Measurements from ENCODE around the gene EXOC2. TPM values are rescaled to one million over a fixed set of nuclear protein-coding genes. Genes with fewer than 3 reads are reported as not detected.
A peak's percentile ranks its signal among the peaks of the same experiment; 100 is the strongest.
"Not testable (repeated sequence)": the region's sequence is repeated elsewhere in the genome, so short reads cannot be mapped to it uniquely, and the experiment has no call there.

The EXOC2 gene
- total RNA-seq, 1 experiment from 2014 or later, result 10.1 TPM

DNA sequence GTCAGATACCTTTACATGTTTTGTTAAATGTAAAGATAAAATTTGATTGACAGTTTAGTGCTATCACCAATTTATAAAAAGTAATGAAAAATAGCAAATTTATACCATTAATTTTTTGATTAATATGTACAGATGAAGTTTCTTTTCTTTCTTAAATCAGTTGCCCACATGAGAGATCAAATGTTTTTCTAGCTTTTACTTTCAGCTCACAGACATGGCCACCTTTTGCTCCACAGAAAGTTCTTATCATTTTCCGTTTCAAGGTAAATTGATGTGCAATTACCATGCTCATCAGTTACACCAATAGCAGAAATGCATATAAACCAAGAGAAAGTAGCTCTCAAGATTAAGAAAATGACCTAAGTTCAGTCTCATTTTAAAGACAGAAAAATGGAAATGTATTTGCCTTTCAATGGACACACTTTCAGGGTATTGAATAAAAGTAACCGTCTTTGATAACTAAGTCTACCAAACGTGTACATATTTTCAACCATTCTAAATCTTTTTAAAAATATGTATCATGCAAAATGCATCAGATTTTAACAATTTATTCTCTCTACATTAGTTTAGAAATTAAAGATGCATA, 16.6 kb upstream of the EXOC2 start:
- DNase-seq (ENCODE audit: low spot score), result no peak

DNA sequence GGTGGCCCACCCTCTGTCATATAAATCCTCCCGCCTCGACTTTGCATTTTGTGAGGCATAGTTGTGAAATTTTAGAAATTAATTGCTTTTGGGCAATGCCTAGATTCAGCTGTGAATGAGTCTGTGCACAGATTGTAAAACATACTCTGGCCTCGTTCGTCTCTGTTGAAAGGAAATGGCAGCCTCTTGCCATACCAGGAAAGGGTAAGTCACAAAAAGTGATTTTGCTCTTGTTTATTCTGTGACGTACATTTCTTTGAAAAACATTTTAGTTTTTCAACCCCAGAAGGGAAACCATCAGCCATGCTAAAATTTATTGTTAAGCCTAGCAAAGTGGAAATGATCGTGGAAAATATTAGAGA, 15.3 kb upstream of the EXOC2 start:
- DNase-seq (ENCODE audit: low spot score), result no peak

DNA sequence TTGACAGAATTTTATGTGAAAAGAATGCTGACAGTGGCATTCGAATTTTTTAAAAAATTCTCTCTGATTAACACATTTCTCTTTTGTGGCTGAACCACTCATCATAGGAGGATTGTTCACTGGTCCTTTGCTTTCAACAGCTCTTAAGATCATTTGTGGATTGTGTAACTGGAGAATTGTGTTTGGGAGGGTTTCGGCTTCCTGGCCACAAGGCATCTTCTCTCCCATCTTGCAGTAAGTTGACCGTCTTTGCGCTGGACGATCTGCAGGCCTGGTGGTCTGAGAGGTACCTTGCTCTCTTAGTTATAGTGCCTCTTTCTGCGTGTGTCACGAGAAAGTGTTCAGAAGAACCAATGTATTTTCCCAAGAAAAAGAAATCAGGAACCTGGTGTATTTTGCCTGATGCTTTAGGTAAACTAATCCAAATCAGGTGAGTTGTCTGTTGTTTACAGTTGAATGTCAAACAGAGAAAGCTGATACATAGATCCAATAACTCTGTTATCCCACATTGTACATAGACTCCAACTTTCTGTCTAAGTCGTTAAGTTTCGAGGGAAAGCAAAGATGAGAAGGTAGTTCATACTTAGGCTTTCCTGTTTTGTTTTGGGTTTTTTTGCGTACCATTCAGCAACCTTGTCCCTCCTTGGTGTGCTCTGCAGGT, 14.8 kb upstream of the EXOC2 start:
- no peak for DNase-seq (ENCODE audit: low spot score)

DNA sequence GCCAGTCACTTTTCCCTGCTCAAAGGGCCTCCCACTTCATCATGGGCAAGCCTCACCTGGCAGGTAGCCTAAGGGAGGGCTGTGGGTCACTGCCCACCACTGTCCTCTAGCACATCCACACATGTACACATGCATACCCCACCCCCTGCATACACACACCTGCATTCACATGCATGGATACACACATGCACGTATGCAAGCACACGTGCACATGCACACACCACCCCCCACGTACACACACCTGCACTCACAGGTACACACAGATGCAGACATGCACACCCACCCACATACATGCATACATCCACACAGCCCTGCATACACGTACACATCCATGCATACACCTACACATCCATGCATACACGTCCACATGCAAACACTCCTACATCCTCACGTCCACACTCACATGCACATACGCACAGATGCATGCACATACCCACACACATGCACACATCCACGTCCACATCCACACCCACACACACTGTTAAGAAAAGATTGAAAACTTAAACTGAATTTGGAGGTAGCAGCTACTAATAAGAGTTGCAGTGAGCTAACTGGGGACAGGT, 14.0 kb upstream of the EXOC2 start:
- no peak for DNase-seq (ENCODE audit: low spot score)

DNA sequence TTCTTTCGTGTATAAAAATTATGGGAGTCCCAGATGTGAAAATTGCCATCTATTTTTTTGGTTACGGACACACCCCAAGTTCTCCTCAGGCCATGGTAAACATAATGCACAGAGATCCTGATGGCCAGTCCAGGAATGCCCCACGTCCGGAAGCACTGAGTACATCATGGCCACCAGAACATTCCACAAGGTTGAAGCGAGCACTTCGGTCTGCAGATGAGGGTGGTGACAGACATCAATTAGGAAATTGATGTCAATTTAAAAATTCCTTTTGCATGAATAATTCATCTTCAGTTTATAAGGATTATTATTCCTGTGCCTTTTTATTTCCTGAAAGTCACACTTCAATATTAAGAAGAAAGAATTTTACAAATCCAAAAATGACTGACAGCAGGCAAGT, 13.2 kb upstream of the EXOC2 start:
- DNase-seq (ENCODE audit: low spot score), result no peak

DNA sequence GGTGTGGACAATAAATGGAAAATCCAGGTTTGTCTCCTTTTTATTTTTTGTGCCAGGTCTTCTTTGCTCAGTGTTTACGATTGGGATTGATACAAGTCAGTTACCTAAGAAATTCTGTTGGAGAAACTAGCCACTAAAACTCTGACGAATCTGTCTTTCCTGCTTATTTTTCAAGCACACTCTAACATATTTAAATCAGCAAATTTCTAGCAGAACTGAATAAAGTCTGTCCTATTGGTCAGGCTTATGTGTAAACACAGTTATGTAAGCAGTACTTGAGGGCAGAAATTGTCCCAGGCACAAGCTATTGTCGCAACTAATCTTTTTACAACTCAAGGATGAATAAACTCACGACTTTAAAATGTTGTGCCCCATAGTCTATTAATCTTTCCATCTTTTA, 12.1 kb upstream of the EXOC2 start:
- DNase-seq (ENCODE audit: low spot score), result no peak

DNA sequence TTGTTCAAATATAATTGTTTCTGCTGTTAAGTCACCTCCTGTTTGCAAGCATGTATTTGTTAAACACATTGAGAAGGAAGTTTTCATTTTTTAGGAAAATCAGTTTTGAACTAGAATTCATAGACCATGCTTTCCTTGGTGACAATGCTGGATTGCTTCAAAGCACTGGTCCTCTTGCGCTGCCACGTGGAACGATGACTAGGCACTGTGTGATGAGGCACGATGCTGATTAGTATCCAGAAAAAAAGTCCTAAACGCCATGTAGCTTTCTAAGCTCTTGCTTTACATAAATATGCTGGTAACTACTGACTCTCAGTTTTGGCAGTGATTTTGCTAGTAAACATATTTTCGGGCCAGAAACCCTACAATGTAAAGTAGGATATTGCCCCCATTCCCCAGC, 11.1 kb upstream of the EXOC2 start:
- no peak for DNase-seq (ENCODE audit: low spot score)

DNA sequence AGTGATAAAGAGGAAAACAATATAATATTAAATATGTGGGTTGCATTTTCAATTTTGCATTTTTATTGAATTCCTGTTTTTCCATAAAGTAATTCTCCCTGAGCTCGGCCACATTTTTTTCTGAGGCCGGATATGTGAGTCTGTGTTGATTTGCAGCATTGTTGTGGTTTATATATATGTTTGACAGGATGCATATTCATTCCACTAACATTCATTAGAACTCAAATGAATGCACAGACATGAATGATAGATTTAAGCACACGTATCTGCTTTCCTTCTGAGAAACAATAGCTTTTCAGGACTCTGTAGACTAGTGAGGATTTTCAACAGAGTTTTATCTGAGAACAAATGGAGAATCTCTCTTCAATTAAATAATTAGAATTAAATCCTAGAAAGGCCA, 10.6 kb upstream of the EXOC2 start:
- DNase-seq (ENCODE audit: low spot score), result no peak

DNA sequence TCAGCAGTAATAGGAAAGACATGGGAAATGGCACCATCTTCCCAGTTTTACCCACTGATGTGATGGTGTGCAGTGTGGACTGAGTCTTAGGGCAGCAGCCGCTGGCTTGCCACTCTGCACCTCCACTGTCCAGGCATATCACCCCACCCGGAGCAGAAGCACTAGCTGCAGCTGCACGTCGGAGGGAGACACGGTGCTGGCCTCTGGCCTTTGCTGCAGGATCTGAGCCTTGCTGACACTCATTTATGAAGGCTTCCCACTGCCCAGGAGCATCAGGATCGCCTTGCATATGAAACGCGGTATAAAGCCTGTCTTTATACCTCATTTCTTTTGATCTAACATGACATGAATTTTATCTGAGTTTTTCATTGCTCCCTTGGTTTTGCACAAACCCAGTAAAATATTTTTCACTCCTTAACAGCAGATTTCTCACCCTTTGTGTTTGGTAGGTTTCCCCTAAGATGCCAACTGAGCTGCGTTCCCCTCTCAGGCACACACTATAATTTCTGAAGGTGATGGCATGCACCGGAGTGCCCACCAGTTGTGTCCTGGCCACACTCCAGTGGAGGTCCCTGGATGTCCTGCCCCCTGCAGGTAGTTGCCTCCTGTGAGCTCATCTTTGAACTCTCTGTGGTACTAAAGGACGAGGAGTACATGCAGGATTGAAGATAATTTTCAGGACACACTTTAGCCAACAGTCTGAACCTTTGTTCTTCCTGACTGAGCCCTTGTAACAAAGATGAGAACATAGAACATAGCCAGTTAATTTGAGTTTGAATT, 9.0 kb upstream of the EXOC2 start:
- DNase-seq (ENCODE audit: low spot score), result no peak

DNA sequence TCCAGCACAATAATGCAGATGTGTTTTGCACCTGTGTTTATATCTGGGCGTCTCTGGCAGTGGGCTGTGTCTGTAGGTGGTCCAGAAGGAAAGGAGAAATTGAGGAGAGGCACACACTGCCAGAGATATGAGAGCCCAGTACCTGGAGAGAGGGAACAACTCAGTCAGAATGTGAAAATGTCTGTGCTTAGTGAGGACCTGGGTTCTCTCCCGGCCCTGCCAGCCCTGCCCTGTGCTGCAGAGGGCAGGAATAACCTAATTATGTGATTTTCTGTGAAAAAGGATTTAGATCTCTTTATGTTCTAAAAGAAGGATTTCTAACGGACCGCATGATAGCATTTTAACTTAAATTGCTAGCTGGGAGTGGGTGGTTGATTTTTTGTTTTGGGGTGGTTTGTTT, 8.3 kb upstream of the EXOC2 start:
- no peak for DNase-seq (ENCODE audit: low spot score)

DNA sequence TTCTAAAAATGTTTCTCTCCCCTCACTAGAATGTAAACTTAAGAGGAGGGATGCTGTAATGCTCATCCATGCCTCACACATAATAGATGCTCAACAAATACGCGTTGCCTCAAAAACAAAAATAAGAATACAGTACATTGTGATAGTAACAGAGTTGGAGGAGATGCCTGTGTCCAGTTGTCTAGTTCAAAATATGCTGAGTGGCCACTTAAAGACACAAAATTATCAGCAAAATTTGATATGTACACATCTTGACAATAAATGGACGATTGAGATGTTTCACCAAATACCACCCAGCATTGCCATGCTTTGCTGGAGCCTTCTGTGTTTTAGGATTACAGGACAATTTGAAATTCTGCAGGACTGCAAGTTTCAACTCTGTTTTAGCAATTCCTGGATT, 7.6 kb upstream of the EXOC2 start:
- no peak for DNase-seq (ENCODE audit: low spot score)

DNA sequence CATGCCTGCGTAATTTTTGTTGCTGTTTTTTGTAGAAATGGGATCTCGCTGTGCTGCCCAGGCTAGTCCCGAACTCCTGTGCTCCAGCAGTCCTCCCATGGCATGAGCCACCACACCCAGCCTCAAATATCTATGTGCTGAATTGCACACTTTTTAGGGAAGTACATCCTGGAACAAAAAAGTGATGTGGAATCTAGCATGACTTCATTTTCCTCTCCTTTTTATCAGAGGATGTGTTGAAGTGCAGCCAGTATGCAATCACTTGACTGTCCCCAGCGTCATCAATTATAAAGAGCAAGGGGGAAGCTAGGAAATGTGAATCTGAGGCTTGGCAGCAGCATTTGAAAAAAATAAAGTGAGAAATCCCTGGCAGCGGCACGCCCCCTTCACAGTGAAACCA, 6.4 kb upstream of the EXOC2 start:
- no peak for DNase-seq (ENCODE audit: low spot score)

DNA sequence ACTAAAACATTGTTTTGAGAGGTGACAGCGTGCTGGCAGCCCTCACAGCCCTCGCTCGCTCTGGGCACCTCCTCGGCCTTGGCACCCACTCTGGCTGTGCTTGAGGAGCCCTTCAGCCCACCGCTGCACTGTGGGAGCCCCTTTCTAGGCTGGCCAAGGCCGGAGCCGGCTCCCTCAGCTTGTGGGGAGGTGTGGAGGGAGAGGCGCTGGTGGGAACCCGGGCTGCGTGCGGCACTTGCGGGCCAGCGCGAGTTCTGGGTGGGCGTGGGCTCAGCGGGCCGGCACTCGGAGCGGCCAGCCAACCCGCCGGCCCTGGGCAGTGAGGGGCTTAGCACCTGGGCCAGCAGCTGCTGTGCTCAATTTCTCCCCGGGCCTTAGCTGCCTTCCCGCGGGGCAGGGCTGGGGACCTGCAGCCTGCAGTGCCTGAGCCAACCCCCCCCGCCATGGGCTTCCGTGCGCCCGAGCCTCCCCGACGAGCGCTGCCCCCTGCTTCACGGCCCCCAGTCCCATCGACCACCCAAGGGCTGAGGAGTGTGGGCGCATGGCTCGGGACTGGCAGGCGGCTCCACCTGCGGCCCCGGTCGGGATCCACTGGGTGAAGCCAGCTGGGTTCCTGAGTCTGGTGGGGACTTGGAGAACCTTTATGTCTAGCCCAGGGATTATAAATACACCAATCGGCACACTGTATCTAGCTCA, 1.6 kb upstream of the EXOC2 start:
- DNase-seq (ENCODE audit: low spot score), result not testable (repeated sequence)

DNA sequence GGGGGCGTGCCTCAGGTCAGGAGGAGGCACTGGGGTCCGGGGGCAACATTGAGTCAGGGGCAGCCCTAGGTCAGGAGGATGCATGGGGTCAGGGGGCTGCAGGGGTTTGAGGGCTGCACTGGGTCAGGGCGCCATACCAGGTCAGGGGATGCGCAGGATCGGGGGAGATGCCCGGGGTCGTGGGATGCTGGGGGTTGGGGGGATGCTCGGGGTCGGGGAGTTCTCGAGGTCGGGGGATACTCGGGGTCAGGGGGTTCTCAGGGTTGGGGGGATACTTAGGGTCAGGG, 727 bp upstream of the EXOC2 start:
- DNase-seq (ENCODE audit: low spot score), result no peak

DNA sequence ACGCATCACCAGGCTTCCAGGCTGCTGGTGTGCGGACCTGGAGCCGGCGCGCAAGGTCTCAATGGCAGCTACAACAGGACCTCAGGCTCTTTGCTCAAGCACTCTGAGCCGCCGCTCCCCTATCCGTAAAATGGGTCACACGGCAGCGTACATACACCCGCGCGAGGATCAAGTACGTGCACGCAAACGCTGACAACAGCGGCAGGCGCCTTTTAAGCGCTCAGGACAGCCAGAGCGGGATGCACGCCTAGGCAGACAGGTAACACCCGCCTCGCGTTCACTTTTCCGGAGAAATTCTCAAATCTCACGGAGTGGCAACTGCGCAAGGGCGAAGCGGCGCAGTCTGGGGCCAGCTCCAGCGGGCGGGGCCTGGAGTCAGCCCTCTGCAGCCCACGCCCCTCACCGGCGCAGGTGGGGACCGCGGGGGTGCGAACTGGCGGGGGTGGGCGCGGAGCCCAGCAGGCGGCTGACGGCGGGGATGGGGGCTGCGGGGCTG, 535 bp downstream of the EXOC2 start:
- DNase-seq (ENCODE audit: low spot score), result peak; percentile 48

DNA sequence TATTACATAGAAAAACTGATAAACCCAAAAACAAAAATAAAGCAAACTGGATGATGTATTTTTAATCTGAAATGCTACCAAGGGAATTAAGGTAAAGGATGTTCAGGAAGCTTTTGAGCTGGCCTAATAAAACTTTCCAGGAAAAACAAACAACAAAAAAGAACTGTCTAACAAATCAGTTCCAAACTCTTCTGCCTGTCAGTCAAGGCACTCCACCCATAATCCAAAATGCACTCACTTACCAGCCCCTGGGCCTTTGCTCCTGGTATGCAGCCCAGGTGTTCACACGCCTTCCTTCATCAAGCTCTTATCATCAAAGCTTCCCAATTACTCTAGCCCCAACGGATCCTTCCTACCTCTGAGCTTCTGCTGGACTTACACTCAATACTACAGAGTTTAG, 3.7 kb downstream of the EXOC2 start:
- DNase-seq (ENCODE audit: low spot score), result no peak

DNA sequence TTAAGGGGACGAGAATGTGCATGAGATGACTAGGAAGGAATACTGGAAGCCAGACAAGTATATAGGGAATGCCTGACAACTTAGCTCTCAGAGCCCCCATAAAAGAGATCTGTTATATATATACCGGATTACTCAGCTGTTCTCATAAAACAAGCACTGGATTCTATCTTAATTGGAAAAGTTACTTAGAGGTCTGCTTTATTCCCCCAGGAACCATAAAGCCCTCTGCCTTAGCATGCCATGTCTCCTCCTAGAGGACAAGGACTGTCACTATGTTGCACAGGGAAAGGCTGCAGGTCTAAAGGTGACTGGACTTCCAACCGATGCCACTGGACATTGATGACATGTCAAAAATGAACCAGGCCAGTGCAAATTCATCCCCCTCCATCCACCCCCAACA, 6.4 kb downstream of the EXOC2 start:
- peak; percentile 13 for DNase-seq (ENCODE audit: low spot score)

DNA sequence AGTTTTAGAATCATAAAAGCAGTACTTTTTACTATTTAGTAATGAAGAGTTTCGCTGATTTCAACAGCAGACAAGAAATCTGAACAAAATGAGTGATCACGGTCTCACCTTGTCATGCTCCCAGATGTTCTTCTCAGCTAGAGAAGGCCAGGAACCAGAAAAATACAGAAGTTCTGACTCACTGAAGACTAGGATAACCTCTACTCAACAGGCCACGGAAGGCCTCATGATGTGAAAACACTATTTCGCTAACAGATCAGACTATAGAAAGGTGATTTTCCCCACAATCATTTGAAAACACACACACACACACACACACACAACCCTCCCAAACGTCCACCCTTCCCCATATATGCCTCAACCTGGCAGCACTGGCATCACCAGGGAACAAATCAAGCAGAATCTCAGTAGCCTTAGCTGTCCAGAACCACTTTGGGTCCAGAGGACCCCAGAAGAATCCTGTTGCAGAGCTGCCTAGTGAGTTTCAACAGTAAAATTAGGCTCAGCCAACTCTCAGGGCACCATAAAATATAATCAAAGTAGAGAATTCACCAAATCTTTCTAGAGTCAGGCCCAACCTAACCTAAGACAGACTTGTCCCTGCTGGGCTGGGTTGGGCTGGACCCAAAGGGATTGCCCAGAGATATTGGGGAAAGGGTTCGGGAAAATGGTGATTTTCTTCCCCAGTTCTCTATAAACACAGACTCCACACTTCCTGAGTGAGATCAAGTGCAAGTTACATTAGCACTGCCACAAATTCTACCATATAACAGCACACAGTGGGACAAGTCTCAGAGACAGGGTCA, 7.9 kb downstream of the EXOC2 start:
- no peak for DNase-seq (ENCODE audit: low spot score)

DNA sequence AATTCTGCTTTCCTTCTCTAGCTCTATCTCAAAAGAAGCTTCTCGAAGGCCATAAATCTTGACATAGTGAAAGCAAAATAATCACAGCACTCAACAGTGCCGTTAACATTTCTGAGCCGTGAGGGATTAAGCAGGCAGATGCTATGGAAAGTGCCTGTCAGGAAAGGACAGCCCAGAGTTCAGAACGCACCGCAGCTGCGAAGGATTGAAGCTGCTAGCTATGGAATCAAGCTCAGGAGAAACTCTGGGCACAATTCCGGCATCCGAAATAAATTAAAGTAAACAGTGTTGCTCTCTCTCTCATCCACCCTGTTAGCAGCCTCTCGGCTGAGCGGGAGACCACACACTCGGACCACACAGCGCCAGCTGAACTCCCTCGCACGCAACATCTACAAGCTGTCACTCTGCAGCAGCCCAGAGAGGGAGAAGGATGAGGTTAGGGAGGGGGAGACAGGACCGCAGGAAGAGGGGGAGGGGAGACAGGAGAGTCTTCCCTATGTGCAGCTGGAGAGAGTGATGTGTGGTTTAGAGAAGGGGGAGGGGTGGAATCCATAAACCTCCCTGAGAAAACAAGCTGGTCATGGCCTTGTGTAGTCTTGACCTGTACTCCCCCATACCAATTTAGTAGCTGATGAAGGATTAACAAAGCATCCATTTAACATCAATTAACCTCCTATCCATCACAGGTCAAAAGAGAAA, 9.0 kb downstream of the EXOC2 start:
- no peak for DNase-seq (ENCODE audit: low spot score)

DNA sequence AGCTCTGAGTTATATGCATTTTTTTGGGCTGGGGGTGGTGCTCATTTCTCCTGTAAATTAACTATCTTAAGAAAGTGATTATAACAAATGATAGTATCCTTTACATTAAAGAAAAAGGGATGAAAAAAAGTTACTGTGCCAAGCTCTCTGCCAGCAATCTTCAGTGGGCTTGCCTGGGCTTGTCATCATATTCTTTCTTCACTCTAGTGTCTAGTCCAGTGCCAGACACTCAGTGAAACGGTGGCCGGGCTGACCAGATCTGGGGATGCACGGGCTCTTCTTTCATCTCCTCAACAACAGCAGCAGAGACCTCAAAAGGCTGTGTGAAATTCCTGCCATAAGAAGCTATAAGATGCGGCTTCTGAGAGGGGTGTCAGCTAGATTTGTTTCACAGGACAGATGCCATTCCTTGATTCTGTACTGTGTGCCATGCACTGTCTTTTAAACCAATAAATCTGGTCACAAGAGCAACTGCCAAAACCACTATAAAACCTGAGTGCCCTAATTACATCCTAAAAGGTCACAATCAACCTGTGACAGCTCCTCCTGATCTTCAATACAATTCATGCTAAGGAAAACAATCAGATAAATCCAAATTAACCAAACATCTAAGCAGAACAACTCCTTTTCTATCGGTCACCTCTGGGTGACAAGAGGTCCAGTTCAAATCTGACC, 12.1 kb downstream of the EXOC2 start:
- no peak for DNase-seq (ENCODE audit: low spot score)
